Measurements from ENCODE around the gene FGD1.
"Not testable (repeated sequence)": the region's sequence is repeated elsewhere in the genome, so short reads cannot be mapped to it uniquely, and the experiment has no call there.

FGD1 gene
- total RNA-seq: 0 to 0.18 (median 0.16) reads per million in 3 experiments

DNA sequence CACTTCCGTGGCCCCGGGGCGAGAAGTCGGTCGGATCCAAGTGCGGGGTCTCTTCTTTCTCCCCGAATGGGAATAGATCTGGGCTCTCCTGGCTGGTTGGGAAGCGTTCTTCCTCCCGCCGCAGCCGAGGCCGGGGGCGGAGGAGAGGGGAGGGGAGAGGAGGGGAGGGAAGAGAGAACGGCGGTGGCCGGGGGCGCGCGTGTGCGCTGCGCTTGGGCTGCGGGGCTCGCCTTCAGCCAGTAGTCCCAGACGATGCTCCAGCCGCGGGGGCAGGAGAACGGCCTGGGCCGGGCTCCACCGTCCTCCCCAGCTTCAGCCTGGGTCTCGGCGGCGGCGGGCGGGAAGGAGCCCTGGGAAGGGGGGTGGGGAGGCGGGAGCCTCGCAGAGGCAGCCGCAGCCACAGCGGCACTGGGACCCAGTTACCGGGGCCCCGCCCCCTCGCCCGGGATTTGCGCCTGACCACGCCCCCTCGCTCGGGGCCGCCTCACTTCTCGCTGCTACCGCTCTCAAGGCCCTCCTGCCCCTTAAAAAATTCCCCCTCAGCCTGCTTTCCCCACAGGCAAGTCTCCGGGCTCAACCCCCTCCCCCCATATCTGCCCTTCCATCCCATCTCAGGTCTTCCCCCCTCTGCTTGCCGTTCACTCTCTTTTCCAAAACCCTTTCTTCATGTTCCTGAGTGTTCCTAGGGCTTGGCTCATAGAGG lies at the start of gene FGD1:
Gene FGD1, minus strand, starts transcription at position 421 of the 703 bp plus-strand sequence. CDS start 802 bp downstream, outside the sequence.
- no peak for DNase-seq

DNA sequence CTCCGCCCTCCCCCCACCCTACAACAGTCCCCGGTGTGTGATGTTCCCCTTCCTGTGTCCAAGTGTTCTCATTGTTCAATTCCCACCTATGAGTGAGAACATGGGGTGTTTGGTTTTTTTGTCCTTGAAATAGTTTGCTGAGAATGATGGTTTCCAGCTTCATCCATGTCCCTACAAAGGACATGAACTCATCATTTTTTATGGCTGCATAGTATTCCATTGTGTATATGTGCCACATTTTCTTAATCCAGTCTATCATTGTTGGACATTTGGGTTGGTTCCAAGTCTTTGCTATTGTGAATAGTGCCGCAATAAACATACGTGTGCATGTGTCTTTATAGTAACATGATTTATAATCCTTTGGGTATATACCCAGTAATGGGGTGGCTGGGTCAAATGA lies 46.2 kb upstream of the FGD1 start:
- DNase-seq: not testable (repeated sequence)

DNA sequence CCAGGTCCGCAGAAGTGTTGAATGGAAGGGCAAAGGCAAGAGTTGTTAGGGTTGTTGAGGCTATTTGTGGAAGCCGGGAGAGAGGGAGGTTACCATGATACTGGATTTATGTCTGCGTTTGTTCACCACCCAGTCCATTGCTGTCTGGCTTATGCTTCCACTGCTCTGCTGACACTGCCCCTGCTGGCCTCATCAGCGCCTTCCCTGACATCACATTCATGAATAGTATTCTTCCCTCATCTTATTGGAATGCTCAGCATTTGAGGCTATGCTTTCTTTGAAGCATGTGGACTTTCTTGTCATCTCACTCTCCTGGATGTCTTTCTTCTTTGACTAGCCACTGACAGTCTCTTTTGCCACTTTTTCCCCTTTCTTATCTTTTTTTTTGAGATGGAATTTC lies 44.3 kb upstream of the FGD1 start:
- DNase-seq: no peak

DNA sequence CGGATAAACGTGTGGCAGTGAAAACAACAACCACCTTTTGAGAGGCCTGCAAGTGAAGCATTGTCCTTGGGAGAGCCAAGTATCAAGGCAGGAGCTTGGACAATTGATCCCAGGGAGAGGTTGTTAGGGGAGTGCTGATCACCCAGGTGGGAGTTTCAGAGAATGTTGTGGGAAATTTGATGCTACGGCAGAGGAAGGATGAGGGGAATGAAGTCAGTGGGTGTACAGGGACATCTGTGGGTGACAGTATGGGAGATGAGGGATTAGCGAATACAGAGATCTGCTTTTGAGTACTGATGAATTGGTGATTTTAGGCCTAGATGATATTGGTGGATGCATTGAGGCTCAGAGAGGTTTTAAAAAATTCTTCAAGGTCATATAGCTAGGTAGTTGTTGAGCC lies 38.2 kb upstream of the FGD1 start:
- DNase-seq: no peak

DNA sequence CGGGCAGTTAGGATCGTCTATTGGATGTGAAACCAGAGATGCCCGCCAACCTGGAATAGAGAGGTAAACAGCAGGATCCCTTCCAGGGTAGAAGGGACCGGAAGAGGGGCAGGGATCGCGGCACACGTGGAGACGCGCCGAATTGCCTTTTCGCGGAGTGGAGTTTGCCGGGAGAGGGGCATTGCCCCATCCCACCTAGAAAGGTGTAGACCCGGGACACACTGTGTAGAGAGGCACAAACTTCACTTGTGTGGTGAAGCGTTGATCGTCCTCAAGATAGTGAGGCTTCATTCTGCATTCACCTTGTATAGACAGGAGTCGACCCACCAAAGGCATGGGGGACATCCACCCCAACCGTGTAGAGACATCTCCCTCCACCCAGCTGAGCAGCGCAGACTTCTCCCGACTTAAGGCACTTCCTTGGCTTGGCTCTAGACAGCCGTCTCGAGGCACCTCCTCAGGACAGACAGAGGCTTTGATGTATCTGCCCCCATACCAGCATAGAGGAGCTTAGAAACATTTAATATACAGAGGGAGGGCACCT lies 34.4 kb upstream of the FGD1 start:
- peak; percentile 15 for DNase-seq

DNA sequence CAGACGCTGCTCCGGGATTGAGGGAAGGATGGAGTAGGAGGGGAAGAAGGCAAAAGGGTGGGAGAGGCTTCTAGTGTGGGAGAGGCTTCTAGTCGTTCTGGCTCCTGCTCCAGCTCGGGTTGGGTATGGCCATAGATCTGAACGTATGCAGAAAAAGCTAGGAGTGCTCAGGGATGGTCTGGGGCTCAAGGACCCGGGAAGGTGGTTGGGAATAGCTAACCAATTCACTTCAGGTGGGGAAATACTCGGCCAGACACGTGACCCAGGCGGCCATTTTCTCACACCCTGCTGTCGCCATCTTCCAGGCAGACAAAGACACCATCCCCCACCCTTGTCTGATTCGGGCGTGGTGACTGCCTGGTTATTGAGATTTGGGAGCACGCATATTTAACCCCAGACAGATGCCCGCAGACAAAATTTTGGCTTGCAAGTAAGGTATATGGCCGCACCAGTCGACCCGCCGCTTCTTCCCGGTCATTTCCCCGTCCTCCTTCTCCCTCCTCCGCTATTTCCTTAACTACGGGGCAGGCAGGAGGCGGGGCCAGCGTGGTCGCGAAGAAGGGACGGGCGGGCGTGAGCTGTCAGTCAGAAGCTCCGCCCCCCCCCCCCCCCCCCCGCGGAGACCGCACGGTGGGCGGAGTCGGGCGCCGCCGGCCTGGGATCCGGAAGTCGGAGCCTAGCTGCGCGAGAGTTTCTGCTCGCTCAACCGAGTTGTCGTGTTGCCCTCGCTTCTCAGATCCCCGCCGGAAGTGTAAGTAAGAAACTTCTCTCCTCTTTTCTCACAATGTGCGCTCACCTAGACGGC lies 33.7 kb upstream of the FGD1 start, which contains the start of gene GNL3L:
Gene GNL3L, plus strand, starts transcription at position 668 of the 805 bp plus-strand sequence. CDS start 2,348 bp downstream, outside the sequence.
- peak; percentile 76 for DNase-seq

DNA sequence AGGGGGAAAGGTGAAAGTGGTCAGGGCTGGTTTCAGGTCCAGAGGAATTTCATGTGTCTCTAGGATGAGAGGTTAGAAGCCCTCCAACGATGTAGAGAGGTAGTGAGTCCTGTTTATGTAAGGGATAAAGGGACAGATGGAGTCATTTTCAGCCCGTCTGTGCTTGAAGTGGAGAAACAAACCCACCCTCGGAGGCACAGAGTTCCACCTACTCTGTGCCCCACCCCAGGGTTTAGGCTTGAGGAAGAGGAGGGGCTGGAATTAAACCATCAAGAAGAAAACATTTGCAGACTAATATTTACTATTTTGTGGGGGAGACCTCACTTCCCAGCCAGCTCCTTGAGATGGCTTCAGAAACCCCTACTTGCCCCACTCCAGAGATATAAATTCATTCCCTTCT lies 33.1 kb upstream of the FGD1 start:
- DNase-seq: no peak

DNA sequence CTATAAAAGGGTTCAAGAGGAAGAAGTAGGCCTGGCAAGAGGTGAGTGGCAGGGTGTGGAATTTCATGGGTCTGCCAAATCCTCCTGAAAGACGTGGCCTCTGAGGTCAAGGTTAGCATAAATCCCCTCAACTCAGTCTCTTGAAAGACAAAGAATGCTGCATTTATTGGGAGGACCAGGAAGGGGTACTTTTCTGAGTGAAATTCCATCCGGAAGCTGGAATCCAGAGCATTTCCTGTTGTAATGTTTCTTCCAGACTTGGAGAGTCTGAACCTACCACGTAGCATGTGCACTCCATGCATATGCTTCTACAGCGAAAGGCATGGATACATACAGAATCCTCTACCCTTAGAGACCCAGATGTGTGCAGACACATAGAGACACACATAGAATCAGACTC lies 13.4 kb upstream of the FGD1 start:
- DNase-seq: no peak

DNA sequence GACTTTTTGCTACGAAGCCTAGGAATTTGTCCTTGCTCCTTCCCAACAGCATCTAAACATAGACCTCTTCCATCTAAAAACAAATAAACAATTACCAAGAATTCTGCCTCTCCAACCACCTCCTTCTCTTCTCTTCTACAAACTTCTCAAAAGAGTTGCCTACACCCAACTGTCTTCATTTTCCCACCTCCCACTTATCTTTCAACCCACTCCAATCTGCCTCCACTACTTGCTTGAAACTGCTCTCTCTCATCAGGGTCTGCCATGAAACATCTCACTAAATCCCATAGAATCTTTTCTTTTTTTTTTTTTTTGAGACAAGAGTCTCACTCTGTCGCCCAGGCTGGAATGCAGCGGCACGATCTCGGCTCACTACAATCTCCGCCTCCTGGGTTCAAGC lies 902 bp upstream of the FGD1 start:
- DNase-seq: no peak

DNA sequence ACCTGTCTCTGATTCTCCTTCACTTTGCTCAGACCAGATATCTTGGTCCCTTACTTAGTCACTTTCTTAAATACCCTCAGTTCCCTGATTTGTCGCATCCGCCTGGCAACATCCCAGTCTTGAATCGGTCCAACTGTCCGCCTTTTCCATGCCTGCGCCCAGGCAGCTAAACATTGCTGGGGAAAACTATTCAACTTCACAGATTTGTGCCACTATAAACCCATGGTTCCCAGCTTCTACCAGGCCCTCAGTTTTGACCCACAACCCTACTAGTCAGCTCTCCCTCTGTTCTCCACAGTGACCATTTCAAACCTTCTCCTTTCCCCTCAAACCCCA lies 451 bp upstream of the FGD1 start:
- DNase-seq: no peak

DNA sequence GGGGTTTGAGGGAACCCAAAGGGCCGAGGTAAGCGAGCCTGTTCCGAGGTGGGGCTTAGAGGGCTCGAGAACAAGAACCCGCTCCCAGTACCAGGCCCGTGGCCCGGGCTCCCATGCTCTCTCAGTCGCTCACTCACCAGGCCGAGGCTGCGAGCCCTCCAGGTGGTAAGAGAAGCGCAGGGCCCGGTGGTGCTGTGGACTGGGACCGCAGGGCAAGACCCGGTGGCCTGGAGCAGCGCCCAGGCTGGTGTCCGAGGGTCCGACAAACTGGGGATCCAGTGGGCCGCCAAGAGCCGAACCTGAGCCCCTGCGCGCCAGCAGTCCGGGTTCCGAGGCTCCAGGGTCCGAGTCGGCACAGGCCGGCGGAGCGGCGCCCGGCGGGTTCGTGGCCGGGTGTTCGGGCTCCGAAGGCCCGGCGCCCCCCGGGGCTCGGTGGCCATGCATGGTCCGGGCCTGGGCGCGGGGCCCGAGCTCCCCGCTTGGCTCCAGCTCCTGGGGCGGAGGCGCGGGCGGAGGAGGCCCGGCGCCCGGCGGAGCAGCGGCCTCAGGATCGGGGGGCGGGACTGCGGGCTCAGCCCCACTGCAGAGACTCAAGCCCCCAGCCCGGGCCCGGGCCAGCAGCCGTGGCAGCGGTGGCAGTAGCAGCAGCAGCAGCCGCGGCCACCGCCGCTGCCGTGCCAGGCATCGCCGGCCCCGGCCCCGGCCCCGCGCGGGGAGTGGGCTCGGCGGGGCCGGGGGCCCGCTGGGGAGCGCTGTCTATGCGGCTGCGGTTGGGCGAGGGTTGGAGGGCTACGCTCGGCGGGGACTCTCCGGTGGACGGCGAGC lies 833 bp downstream of the FGD1 start:
- no peak for DNase-seq

DNA sequence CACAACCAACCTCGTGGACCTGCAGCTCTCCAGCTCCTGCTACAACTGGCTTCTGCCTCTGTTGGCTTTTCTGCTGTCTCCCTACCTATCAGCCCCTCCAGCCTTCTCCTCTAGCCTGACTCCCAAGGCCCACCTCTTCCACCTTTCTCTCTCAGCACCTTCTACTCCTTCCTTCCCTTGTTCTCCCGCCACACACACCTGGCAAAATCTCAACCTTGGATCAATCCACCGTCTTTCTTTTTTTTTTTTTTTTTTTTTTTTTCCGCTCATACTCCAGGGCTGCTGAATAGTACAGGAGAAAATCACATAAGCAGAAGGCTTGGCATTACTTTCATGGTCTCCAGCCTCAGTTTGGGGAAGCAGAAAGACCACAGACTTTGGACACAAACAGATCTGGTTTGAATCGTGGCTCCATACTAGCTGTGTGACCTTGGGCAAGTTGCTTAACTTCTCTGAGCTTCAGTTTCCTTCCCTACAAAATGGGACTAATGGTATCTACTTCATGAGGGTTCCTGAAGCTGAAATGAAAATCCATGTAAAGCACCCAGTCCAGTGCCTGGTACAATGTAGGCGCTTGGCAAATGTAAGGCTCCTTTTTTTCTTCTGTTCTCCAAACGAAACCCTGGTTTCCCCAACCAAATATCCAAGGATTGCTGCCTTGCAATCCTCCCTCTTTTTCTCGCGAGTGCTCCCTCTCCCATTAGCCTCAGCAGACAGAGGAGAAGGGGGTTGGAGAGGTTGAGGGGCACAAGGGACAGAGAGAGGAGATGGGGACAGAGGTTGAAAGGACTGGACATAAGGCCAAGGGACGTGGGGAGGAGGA lies 1.7 kb downstream of the FGD1 start:
- no peak for DNase-seq

DNA sequence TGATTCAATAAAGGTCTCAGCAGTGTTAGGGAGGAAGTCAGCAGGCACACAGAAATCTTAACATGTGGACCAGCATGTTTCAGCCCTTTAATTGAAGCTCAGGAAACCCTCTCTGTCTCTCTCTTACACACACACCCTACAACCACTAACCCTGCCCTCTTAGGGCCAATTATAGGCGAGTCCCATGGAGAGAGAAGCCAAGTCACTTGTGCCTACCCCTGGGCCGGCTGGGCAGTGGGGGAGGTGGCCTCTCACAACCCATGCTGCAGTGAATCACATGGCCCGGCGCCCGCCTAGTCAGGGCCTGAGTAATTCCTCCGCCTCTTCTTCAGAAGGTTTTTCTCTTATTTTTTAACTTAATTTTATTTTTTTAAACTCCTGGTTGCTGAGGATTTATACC lies 3.7 kb downstream of the FGD1 start:
- no peak for DNase-seq

DNA sequence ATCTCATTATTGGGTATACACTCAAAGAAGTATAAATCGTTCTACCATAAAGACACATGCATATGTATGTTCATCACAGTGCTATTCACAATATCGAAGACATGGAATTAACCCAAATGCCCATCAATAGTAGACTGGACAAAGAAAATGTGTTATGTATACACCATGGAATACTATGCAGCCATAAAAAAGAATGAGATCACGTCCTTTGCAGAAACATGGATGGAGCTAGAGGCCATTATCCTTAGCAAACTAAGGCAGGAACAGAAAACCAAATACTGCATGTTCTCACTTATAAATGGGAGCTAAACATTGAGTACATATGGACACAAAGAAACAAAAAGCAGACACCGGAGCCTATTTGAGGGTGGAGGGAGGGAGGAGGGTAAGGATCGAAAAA lies 6.2 kb downstream of the FGD1 start:
- DNase-seq: not testable (repeated sequence)

DNA sequence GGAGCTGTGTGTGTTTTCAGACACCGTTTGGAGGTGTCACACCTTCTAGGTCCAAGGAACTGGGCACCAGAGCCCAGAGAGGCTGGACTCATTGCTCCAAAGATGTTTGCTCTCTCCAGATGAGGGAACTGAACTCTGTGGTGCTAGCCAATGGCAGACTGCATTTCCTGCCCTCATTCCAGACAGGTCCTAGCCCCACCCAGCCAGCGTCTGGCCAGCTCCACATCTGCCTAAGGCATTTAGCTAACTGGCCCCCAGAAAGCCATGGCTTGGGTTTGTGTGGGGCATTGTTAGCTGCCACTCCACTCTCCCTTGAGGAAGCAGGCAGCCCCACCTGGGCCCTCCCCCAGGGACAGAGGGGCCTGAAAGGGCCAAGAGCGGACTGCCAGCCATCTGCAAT lies 11.4 kb downstream of the FGD1 start:
- no peak for DNase-seq

DNA sequence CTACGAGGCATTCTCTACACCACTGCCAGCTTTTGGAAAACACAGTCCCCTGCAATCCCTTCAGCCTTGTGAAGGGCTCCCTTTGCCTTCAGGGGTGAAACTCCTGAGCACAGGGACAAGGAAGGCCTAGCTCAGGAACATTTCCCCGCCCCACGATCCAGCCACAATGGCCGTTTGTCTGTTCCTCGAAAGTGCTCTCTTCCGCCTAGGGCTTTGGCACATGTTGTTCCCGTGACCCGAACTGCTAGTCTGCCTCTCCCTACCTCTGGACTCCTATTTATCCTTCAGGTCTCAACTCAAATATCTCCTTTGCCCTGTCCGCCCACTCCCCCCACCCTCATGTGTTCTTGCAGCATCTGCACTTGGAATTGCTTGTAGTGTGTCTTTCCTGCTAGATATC lies 12.1 kb downstream of the FGD1 start:
- DNase-seq: no peak

DNA sequence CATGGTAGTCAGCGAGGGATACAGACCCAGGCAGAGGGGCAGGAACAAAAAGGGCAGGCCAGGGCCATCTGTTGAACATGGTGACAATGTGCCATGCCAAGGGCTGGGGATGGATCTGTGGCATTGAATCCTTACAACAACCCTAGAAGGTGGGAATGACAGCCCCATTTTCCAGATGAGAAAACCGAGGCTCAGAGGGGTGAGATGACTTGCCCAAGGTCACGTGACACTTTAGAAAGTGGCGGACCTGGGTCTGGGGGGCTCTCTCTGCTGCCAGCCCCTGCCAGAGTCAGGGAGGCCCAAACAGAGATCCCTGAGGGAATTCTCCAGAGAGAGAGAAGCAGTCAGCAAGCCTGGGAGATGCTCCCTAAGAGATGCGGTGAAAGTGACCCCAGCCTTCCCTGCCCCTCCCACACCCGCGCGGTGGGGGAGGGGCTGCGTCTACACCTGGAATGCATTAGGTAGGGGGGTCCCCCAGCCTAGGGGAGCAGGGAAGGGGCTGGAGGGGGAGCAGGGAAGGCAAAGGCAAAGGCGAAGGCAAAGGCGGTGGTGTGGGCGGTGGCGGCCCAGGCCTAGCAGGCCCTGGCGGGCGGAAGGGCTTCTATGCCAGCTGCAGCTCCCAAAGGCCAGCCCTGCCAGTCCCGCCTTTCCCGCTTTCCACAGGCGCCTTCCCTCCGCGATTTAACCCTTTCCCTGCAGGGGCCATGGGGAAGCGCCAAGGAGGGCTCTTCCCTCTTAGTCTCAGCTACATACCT lies 13.0 kb downstream of the FGD1 start:
- DNase-seq: no peak

DNA sequence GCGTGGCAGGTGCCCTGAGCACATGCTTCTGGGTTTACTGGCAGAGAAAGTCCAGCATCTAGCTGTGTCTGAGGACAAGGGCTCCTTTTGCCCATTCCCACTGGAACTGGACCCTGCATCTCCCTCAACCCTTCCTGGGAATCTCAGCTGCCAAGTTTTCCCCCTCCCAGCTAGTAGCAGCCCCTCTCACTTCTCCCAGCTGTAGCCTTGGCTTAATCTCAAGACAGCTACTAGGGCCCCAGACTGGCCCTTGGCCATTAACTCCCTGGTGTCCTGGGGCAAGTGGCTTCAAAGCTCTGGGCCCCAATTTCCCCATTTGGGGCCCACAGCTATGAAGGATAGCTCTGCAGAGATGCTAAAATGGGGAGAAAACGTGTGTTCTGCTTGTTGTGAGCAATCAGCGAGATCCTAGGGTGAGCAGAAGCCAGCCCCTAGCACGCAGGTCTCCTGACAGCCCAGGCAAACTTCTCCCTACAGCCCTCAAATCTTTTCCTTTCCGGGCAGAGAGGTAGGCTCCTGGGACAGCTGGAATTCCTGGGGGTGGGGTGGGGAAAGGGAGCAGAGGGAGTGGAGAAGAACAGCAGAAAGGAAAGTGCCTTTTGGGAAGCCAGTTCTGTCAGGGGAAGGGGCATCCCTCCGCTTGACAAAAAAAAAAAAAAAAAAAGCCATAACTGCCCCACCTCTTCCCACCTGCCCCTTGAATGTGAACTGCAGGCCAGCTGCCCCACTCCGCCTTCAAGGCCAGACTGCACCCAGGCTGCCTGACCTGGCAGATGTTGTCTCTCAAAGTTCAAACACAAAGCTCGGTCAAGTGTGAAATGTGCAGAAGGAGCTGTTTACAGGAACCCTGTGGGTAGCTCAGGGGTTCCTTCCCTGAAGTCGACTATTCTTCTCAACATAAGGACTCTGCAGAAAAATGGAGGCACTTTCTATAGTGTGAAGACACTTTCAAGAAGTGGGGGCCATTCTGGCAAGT lies 16.6 kb downstream of the FGD1 start:
- no peak for DNase-seq

DNA sequence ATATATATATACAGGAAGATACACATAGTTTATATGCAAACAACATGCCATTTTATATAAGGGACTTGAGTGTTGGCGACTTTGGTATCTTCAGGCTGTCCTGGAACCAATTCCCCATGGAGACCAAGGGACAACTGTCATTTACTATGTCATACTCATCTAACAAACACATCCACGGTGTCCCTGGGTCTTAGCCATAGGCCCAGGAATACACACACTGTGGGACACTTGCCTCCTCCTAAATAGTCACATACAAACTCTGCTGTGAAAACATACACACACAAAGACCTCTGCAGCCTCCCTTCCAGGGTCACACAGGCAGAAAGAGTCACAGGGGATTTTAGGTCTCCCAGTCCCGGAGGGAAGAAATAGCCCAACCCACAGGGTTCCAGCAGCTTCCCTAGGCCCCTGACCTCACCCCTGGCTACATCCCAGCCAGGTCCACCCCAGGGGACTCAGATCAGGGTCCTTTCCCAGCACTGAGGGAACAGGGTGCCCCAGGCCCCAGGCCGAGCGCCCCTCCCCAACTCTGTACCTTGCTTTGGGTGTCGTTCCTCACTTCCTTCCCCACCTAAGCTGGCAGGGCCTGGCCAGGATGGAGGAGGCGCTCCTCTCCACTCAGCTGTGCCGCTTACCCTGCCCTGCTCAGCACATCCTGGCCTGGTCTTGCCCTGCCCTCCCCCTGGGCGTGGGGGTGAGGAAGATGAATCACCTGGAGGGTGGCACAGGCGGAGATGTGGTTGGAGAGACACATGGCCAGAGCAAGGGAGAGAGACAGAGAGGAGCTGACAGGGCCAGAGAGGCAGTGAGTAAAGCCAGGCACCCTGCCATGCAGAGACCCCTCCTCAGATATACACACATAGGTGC lies 21.8 kb downstream of the FGD1 start:
- no peak for DNase-seq

Measured in central memory CD4-positive, alpha-beta T cell (primary cell).